ENCODE data around the gene SP140L. TPM values are rescaled to one million over a fixed set of nuclear protein-coding genes. Genes with fewer than 3 reads are reported as not detected.

Gene SP140L
- total RNA-seq, 2 donors from 2014 or later = 11.4 to 11.5 TPM

DNA sequence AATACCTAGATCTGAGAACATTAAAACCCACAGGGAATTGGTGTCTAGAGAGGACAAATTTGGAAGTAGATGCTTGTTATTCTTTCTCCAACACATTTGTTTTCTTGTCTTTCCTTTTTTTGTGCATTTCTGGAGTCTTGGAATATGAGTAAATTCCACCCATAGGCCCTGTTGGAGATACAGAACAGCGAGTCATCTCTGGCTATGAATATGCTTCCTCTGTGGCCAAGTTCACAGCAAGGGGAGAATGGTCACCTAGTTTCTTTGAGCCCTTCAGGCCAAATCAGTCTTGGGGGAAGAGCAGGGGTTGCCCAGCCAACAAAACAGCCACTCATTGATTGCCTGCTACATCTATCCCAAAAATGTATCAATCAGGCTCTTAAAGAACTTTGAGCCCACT lies 31.3 kb downstream of the SP140L start:
- Histone ChIP-seq H3K36me3 (no peaks in the 10 kb centered on the region), H3K4me3 (no peak overlapping the region), H3K4me1 (ENCODE audit: control insufficient read depth in 1 of 2, low read depth in 2 of 2) (no peaks in the 10 kb centered on the region), H3K9me3 (no peaks in the 10 kb centered on the region), H3K27ac (no peak overlapping the region), H3K27me3 (replicated peaks; ENCODE audit: insufficient read depth) (no peaks in the 10 kb centered on the region)
- DNase-seq (ENCODE audit: low spot score) (no peak), ATAC-seq (ENCODE audit: insufficient number of reproducible peaks, low FRiP score, low read depth) (no peak)
- TF ChIP-seq, protein P1, sequence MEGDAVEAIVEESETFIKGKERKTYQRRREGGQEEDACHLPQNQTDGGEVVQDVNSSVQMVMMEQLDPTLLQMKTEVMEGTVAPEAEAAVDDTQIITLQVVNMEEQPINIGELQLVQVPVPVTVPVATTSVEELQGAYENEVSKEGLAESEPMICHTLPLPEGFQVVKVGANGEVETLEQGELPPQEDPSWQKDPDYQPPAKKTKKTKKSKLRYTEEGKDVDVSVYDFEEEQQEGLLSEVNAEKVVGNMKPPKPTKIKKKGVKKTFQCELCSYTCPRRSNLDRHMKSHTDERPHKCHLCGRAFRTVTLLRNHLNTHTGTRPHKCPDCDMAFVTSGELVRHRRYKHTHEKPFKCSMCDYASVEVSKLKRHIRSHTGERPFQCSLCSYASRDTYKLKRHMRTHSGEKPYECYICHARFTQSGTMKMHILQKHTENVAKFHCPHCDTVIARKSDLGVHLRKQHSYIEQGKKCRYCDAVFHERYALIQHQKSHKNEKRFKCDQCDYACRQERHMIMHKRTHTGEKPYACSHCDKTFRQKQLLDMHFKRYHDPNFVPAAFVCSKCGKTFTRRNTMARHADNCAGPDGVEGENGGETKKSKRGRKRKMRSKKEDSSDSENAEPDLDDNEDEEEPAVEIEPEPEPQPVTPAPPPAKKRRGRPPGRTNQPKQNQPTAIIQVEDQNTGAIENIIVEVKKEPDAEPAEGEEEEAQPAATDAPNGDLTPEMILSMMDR (IDR thresholded peaks at IDR 0.05) = no peak

DNA sequence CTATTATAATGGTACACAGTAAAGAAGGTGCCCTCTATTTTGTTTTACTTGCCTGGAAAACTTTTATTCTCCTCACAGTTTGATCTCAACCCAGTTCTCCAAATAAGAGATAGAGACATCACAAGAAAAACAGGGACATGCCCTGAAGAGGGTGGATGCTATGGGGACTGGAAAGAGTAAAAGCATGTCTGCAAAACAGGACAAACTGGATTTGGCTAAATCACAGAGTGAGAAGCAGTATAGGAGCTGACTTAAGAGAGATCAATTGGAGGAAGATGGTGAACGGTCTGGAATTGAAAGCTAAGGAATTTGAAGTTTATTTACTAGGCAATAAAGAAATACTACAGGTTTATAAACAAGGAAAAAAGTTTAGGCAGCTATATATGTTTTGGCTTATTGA lies 33.0 kb downstream of the SP140L start:
- Histone ChIP-seq H3K27ac (no peak overlapping the region), H3K36me3 (no peaks in the 10 kb centered on the region), H3K9me3 (no peaks in the 10 kb centered on the region), H3K4me3 (no peak overlapping the region), H3K27me3 (replicated peaks; ENCODE audit: insufficient read depth) (no peaks in the 10 kb centered on the region), H3K4me1 (ENCODE audit: control insufficient read depth in 1 of 2, low read depth in 2 of 2) (no peaks in the 10 kb centered on the region)
- ATAC-seq (ENCODE audit: insufficient number of reproducible peaks, low FRiP score, low read depth) (no peak), DNase-seq (ENCODE audit: low spot score) (no peak)
- TF ChIP-seq, protein P1 (IDR thresholded peaks at IDR 0.05) = no peak

- no peaks in the 10 kb centered on the region for H3K9me3 ChIP-seq
- no peak overlapping the region for H3K4me3 ChIP-seq
- no peaks in the 10 kb centered on the region for H3K27me3 ChIP-seq (replicated peaks; ENCODE audit: insufficient read depth)
- DNase-seq (ENCODE audit: low spot score) = no peak
- no peaks in the 10 kb centered on the region for H3K36me3 ChIP-seq
- TF ChIP-seq, protein P1 (IDR thresholded peaks at IDR 0.05) = no peak
- ATAC-seq (ENCODE audit: insufficient number of reproducible peaks, low FRiP score, low read depth) = no peak
- H3K27ac ChIP-seq = no peak overlapping the region
- H3K4me1 ChIP-seq (ENCODE audit: control insufficient read depth in 1 of 2, low read depth in 2 of 2) = no peaks in the 10 kb centered on the region
Measured at GRCh38 chr2:230362030-230362691, 35.2 kb downstream of the SP140L start.

DNA sequence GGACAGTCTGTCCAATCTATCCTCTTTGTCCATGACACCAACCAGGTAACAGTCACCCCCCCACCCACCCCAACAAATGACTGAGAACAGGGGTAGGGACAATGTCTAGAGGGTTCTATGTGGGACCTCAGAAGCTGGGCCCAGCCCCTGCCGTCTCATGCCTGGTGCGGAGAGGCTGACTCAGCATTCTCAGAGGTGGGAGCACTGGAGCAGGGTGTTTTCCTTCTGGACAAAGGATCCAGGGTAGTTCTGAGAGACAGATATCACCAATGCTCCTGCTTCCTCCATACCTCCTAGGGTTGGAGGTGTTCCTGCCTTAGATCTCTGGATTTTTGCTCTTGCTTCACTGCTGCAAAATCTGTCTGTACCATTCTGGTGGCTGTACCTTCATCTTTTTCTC lies 55.1 kb downstream of the SP140L start:
- Histone ChIP-seq H3K9me3 (no peaks in the 10 kb centered on the region), H3K4me1 (ENCODE audit: control insufficient read depth in 1 of 2, low read depth in 2 of 2) (no peaks in the 10 kb centered on the region), H3K27ac (no peak overlapping the region), H3K27me3 (replicated peaks; ENCODE audit: insufficient read depth) (no peaks in the 10 kb centered on the region), H3K4me3 (no peak overlapping the region), H3K36me3 (no peaks in the 10 kb centered on the region)
- ATAC-seq (ENCODE audit: insufficient number of reproducible peaks, low FRiP score, low read depth) (no peak), DNase-seq (ENCODE audit: low spot score) (no peak)
- TF ChIP-seq, protein P1 (IDR thresholded peaks at IDR 0.05) = no peak

GRCh38 chr2:230383453-230383852 lies 56.5 kb downstream of the SP140L start:
- TF ChIP-seq, protein P1 (IDR thresholded peaks at IDR 0.05) = no peak
- Histone ChIP-seq H3K9me3 (no peaks in the 10 kb centered on the region), H3K27me3 (replicated peaks; ENCODE audit: insufficient read depth) (no peaks in the 10 kb centered on the region), H3K36me3 (no peaks in the 10 kb centered on the region), H3K27ac (no peak overlapping the region), H3K4me1 (ENCODE audit: control insufficient read depth in 1 of 2, low read depth in 2 of 2) (no peaks in the 10 kb centered on the region), H3K4me3 (no peak overlapping the region)
- ATAC-seq (ENCODE audit: insufficient number of reproducible peaks, low FRiP score, low read depth) (no peak), DNase-seq (ENCODE audit: low spot score) (no peak)

Measured in thoracic aorta (tissue), 2 donors.